Upper lobe of left lung (tissue), 6 donors: ENCODE measurements around the gene PSTPIP2. TPM values are rescaled to one million over a fixed set of nuclear protein-coding genes. Genes with fewer than 3 reads are reported as not detected.
A peak's percentile ranks its signal among the peaks of the same experiment; 100 is the strongest.

Experiments used
- ATAC-seq, 2 donors: fragments of 200-7000 bp; cut with Tn5 transposase; one replicate each; pipeline ENCODE4 v1.9.1; 2022; ENCODE audit warnings: mild to moderate bottlenecking in 2 of 2, moderate library complexity in 2 of 2; ENCODE audit not compliant: low FRiP score in 2 of 2
- DNase-seq, 2 donors: peaks; one replicate each; pipeline ENCODE4 v3.0.0-alpha.2; 2019 to 2020
- H3K27ac ChIP-seq, 4 donors: fragments of 200-600 bp; sonication (generic); one replicate each; pipeline ENCODE4 v1.5.1; 2016 to 2019
- H3K27me3 ChIP-seq, 4 donors: fragments of 200-600 bp; sonication (generic); one replicate each; pipeline ENCODE4 v1.5.1; 2017 to 2019
- H3K36me3 ChIP-seq, 4 donors: fragments of 200-600 bp; sonication (generic); one replicate each; pipeline ENCODE4 v1.5.1; 2016 to 2019
- H3K4me1 ChIP-seq, 4 donors: fragments of 200-600 bp; sonication (generic); one replicate each; pipeline ENCODE4 v1.5.1; 2018 to 2019
- H3K4me3 ChIP-seq, 4 donors: fragments of 200-600 bp; sonication (generic); one replicate each; pipeline ENCODE4 v1.5.1; 2017 to 2019; ENCODE audit warnings: mild to moderate bottlenecking in 2 of 4, moderate library complexity in 1 of 4
- H3K9me3 ChIP-seq, 4 donors: fragments of 200-600 bp; sonication (generic); one replicate each; pipeline ENCODE4 v1.5.1; 2018 to 2019
- EP300 ChIP-seq, 4 donors: sonication (generic); formaldehyde crosslinking; IDR thresholded peaks; one replicate each; pipeline ENCODE4 v1.5.1; 2017; ENCODE audit warnings: antibody characterized with exemption in 4 of 4, control low read depth in 2 of 4
- POLR2A ChIP-seq, 4 donors: fragments of 450-650 bp; IDR thresholded peaks; one replicate each; pipeline ENCODE4 v1.5.1; 2016 to 2017; ENCODE audit warnings: antibody characterized with exemption in 4 of 4, mild to moderate bottlenecking in 2 of 4
- POLR2AphosphoS5 ChIP-seq, 2 donors: sonication (generic); formaldehyde crosslinking; IDR thresholded peaks; one replicate each; pipeline ENCODE4 v1.5.1; 2017; ENCODE audit warnings: antibody characterized with exemption in 2 of 2
- WGBS, 2 donors: methylation state at CpG; one replicate each; pipeline ENCODE4 v1.1.5; 2017 to 2018; 5-methylcytosine and 5-hydroxymethylcytosine counted together
- total RNA-seq, 6 donors: library from RNA; depleted of rRNA in 4 of 6; stranded (reverse); fragments of >200 nt in 4 of 6; gene quantifications; one replicate each; pipeline versions ENCODE4 v1.1.0 to v1.2.1, GENCODE V29; 2016 to 2021
- TF ChIP-seq, protein P1 (sequence below), 6 experiments: fragments of 450-650 bp in 4 of 6; fragments of 200-600 bp in 2 of 6; sonication (generic) in 2 of 6; IDR thresholded peaks; one replicate each; pipeline ENCODE4 v1.5.1; 2016 to 2019; ENCODE audit warnings: antibody characterized with exemption in 6 of 6
- donor health status: DM: no; HTN: no; CAD: no; lungs with moderate emphysema.
- donor health status: DM: no; HTN: yes; CAD: no; lungs with severe emphysema.

The PSTPIP2 gene
- total RNA-seq, 6 donors from 2014 or later, result 8.9 to 48.2 (median 13.0) TPM

DNA sequence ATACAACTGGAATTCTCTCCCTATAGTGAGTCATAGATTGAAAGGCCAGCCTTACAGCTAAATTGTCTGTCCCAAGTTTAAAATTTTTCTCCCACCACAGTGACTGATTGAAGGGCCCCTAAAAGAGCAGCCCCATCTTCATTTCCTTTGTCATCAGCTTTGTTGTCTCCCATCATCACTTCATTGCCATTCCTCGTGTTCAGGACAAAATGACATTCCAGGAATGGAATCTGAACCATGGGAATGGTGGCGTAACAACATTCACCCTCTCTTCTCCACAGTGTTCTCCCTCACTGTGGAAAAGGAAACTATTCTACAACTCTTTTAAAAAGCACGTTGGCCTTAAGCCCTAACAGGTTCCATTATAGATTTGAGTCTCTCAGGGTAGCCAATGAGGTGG, 52.1 kb downstream of the PSTPIP2 start:
- no peak for DNase-seq
- TF ChIP-seq, protein P1, sequence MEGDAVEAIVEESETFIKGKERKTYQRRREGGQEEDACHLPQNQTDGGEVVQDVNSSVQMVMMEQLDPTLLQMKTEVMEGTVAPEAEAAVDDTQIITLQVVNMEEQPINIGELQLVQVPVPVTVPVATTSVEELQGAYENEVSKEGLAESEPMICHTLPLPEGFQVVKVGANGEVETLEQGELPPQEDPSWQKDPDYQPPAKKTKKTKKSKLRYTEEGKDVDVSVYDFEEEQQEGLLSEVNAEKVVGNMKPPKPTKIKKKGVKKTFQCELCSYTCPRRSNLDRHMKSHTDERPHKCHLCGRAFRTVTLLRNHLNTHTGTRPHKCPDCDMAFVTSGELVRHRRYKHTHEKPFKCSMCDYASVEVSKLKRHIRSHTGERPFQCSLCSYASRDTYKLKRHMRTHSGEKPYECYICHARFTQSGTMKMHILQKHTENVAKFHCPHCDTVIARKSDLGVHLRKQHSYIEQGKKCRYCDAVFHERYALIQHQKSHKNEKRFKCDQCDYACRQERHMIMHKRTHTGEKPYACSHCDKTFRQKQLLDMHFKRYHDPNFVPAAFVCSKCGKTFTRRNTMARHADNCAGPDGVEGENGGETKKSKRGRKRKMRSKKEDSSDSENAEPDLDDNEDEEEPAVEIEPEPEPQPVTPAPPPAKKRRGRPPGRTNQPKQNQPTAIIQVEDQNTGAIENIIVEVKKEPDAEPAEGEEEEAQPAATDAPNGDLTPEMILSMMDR (IDR thresholded peaks at IDR 0.05), result no peak
- no peak for TF ChIP-seq POLR2A (IDR thresholded peaks at IDR 0.05)
- no peak for TF ChIP-seq EP300 (IDR thresholded peaks at IDR 0.05)
- TF ChIP-seq POLR2AphosphoS5 (IDR thresholded peaks at IDR 0.05), result no peak
- Histone ChIP-seq H3K36me3 (no peaks in the 10 kb centered on the region), H3K27me3 (no peaks in the 10 kb centered on the region), H3K9me3 (no peaks in the 10 kb centered on the region), H3K4me1 (no peaks in the 10 kb centered on the region), H3K4me3 (no peak overlapping the region), H3K27ac (no peak overlapping the region)
- no peak for ATAC-seq
- WGBS, 2 donors, result 87 to 89% methylated on average over 3 of the region's 3 CpGs

DNA sequence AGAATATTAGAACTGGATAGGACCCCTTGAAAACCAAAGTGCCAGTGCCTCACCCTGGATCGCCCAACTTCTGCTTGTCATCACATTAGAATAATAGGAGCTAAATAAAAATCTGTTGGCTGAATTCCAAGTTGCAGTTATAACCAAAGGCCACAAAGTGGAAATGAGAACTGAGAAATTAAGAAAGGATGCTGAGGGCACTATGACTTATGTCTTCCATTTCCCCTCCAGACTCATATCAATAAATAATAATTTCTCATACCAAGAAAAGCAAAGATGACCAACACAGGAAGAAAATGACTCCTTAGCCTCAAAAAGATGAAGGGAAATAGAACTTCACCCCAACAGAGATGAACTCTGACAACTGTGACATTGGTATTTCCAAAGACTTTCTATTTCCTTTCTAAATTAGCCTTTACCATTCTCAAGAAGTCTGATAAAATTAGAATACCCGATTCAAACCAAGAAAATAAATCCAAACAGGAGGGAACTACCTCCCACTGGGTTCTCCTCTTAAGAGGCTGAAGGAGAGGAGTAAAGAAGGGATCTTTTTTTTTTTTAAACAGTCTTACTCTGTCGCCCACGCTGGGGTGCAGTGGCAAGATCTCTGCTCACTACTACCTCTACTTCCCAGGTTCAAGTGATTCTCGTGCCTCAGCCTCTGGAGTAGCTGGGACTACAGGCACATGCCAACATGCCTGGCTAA, 58.4 kb downstream of the PSTPIP2 start:
- 70 to 72% methylated on average over 5 of the region's 5 CpGs for WGBS, 2 donors
- H3K4me3 ChIP-seq, result no peak overlapping the region
- no peaks in the 10 kb centered on the region for H3K9me3 ChIP-seq
- TF ChIP-seq EP300 (IDR thresholded peaks at IDR 0.05) (no peak), POLR2A (IDR thresholded peaks at IDR 0.05) (no peak), POLR2AphosphoS5 (IDR thresholded peaks at IDR 0.05) (no peak)
- TF ChIP-seq, protein P1 (IDR thresholded peaks at IDR 0.05), result no peak
- H3K4me1 ChIP-seq, result peaks cover 0 to 9% (median 3%) of the 10 kb centered on the region in 4 donors
- H3K36me3 ChIP-seq, result no peaks in the 10 kb centered on the region
- H3K27ac ChIP-seq, result no peak overlapping the region
- ATAC-seq (peak in 1 of 2 donors; percentile 20), DNase-seq (no peak)
- no peaks in the 10 kb centered on the region for H3K27me3 ChIP-seq

DNA sequence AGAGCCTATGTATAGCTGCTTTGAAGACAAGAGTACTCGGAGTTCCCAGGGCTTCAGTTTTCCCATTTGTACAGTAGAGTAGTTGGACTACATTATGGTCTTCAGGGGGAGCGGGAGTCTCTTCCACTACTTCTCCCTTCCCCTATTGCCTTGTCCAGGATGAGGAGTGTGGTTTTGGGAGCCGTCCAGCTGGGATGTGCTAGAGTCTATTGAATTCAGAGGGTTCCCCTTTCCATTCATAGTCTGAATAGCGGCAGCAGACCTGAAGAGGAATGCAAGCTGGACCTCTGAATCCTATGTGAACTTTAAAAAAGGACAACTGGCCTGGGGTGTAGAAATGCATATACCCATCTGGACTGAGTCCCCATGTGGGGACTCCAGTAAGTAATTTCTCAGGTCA, 61.4 kb downstream of the PSTPIP2 start:
- 77 to 78% methylated on average over 4 of the region's 4 CpGs for WGBS, 2 donors
- H3K36me3 ChIP-seq, result no peaks in the 10 kb centered on the region
- H3K27ac ChIP-seq, result peak overlapping the region in 1 of 4 donors; percentile 71
- peaks cover 0 to 9% (median 3%) of the 10 kb centered on the region in 4 donors for H3K4me1 ChIP-seq
- peak in 1 of 2 donors; percentile 48 for ATAC-seq
- no peak overlapping the region for H3K4me3 ChIP-seq
- no peaks in the 10 kb centered on the region for H3K9me3 ChIP-seq
- peak in 1 of 2 donors; percentile 31 for DNase-seq
- no peaks in the 10 kb centered on the region for H3K27me3 ChIP-seq
- no peak for TF ChIP-seq EP300 (IDR thresholded peaks at IDR 0.05)
- no peak for TF ChIP-seq POLR2A (IDR thresholded peaks at IDR 0.05)
- TF ChIP-seq, protein P1 (IDR thresholded peaks at IDR 0.05), result no peak
- no peak for TF ChIP-seq POLR2AphosphoS5 (IDR thresholded peaks at IDR 0.05)

DNA sequence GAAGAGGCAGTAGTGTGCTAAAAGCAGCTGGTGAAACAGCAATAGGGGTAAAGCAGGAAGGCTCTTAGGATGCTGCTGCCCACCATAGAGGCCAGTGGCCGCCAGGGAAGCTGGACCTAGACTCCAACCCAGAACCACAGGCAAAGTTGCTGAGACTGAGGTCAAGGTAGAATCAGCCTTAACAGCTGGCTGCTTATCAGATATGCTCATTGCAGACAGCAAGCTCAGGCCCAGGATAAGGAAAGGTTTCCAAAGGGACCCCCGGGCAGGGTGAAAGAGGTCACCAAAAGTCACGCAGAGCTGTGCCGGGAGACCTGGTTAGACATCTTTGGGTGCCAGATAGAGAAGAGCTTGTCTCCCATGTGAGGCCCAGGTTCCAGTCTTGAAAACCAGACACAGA, 62.0 kb downstream of the PSTPIP2 start:
- H3K27ac ChIP-seq, result peak overlapping the region; percentile 65 to 73 (median 70)
- TF ChIP-seq POLR2AphosphoS5 (IDR thresholded peaks at IDR 0.05) (no peak), POLR2A (IDR thresholded peaks at IDR 0.05) (no peak), EP300 (IDR thresholded peaks at IDR 0.05) (no peak)
- TF ChIP-seq, protein P1 (IDR thresholded peaks at IDR 0.05), result no peak

More for the DNA sequence above, 62.0 kb downstream of the PSTPIP2 start:
- H3K27me3 ChIP-seq, result no peaks in the 10 kb centered on the region
- ATAC-seq (peak in 1 of 2 donors; percentile 21), DNase-seq (no peak)
- H3K9me3 ChIP-seq, result no peaks in the 10 kb centered on the region
- H3K4me3 ChIP-seq, result no peak overlapping the region
- H3K36me3 ChIP-seq, result no peaks in the 10 kb centered on the region
- H3K4me1 ChIP-seq, result peaks cover 0 to 9% (median 3%) of the 10 kb centered on the region in 4 donors
- WGBS, 2 donors, result 95% methylated on average over 4 of the region's 4 CpGs
